ENCODE data around the gene ABCD3. TPM values are rescaled to one million over a fixed set of nuclear protein-coding genes. Genes with fewer than 3 reads are reported as not detected.

The ABCD3 gene
- total and polyA plus RNA-seq, 2 of the 13 experiments (the other 11 are each of a cell fraction or from before 2014, with no cell fraction given) = 27.5 to 166 TPM

- TF ChIP-seq DR1 (CRISPR knock-in tag; IDR thresholded peaks at IDR 0.05) (no peak), ZNF430 (CRISPR knock-in tag; IDR thresholded peaks at IDR 0.05) (0 out of 2 replicates have a peak, but pooled peaks have one; percentile 14), NFE2L1 (CRISPR knock-in tag; IDR thresholded peaks at IDR 0.05; ENCODE audit: borderline replicate concordance) (no peak), ZMYM2 (CRISPR knock-in tag; IDR thresholded peaks at IDR 0.05) (0 out of 2 replicates have a peak, but pooled peaks have one; percentile 40), ZNF678 (CRISPR knock-in tag; IDR thresholded peaks at IDR 0.05) (no peak), ZNF232 (CRISPR knock-in tag; IDR thresholded peaks at IDR 0.05; ENCODE audit: borderline replicate concordance) (peak; percentile 25; the same call in 1 of the 2 replicates), SOX5 (CRISPR knock-in tag; IDR thresholded peaks at IDR 0.05; ENCODE audit: borderline replicate concordance) (no peak), NFRKB (IDR thresholded peaks at IDR 0.05) (no peak), RBM39 (IDR thresholded peaks at IDR 0.05; ENCODE audit: low read depth, low read length, poor library complexity, severe bottlenecking) (no peak), GMEB2 (CRISPR knock-in tag; IDR thresholded peaks at IDR 0.05; ENCODE audit: low read depth) (no peak), ELF3 (CRISPR knock-in tag; IDR thresholded peaks at IDR 0.05) (peak; percentile 14; the same call in 1 of the 2 replicates), KDM1A (CRISPR knock-in tag; IDR thresholded peaks at IDR 0.05) (no peak), ZNF547 (CRISPR knock-in tag; IDR thresholded peaks at IDR 0.05) (0 out of 2 replicates have a peak, but pooled peaks have one; percentile 23), GRHL1 (CRISPR knock-in tag; conservative IDR thresholded peaks at IDR 0.05) (no peak), ZNF772 (CRISPR knock-in tag; IDR thresholded peaks at IDR 0.05) (no peak)
- TF ChIP-seq, protein P1, sequence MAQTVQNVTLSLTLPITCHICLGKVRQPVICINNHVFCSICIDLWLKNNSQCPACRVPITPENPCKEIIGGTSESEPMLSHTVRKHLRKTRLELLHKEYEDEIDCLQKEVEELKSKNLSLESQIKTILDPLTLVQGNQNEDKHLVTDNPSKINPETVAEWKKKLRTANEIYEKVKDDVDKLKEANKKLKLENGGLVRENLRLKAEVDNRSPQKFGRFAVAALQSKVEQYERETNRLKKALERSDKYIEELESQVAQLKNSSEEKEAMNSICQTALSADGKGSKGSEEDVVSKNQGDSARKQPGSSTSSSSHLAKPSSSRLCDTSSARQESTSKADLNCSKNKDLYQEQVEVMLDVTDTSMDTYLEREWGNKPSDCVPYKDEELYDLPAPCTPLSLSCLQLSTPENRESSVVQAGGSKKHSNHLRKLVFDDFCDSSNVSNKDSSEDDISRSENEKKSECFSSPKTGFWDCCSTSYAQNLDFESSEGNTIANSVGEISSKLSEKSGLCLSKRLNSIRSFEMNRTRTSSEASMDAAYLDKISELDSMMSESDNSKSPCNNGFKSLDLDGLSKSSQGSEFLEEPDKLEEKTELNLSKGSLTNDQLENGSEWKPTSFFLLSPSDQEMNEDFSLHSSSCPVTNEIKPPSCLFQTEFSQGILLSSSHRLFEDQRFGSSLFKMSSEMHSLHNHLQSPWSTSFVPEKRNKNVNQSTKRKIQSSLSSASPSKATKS (CRISPR knock-in tag; IDR thresholded peaks at IDR 0.05) = no peak
- TF ChIP-seq, protein P2, sequence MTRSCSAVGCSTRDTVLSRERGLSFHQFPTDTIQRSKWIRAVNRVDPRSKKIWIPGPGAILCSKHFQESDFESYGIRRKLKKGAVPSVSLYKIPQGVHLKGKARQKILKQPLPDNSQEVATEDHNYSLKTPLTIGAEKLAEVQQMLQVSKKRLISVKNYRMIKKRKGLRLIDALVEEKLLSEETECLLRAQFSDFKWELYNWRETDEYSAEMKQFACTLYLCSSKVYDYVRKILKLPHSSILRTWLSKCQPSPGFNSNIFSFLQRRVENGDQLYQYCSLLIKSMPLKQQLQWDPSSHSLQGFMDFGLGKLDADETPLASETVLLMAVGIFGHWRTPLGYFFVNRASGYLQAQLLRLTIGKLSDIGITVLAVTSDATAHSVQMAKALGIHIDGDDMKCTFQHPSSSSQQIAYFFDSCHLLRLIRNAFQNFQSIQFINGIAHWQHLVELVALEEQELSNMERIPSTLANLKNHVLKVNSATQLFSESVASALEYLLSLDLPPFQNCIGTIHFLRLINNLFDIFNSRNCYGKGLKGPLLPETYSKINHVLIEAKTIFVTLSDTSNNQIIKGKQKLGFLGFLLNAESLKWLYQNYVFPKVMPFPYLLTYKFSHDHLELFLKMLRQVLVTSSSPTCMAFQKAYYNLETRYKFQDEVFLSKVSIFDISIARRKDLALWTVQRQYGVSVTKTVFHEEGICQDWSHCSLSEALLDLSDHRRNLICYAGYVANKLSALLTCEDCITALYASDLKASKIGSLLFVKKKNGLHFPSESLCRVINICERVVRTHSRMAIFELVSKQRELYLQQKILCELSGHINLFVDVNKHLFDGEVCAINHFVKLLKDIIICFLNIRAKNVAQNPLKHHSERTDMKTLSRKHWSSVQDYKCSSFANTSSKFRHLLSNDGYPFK (CRISPR knock-in tag; IDR thresholded peaks at IDR 0.05; ENCODE audit: borderline replicate concordance) = no peak
- TF ChIP-seq, protein P3, sequence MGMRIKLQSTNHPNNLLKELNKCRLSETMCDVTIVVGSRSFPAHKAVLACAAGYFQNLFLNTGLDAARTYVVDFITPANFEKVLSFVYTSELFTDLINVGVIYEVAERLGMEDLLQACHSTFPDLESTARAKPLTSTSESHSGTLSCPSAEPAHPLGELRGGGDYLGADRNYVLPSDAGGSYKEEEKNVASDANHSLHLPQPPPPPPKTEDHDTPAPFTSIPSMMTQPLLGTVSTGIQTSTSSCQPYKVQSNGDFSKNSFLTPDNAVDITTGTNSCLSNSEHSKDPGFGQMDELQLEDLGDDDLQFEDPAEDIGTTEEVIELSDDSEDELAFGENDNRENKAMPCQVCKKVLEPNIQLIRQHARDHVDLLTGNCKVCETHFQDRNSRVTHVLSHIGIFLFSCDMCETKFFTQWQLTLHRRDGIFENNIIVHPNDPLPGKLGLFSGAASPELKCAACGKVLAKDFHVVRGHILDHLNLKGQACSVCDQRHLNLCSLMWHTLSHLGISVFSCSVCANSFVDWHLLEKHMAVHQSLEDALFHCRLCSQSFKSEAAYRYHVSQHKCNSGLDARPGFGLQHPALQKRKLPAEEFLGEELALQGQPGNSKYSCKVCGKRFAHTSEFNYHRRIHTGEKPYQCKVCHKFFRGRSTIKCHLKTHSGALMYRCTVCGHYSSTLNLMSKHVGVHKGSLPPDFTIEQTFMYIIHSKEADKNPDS (CRISPR knock-in tag; IDR thresholded peaks at IDR 0.05) = no peak
Measured at GRCh38 chr1:94541246-94542087, 123.3 kb downstream of the ABCD3 start, which contains the start of gene F3 (continued).

All from HepG2 (cell line).